OCI-LY1 (cell line): ENCODE data around the gene MAGI1.

ENCODE experiments used
- H2AFZ ChIP-seq: fragments of 200-600 bp; sonication (generic), shearing (Covaris generic); 2 replicates; pipeline ENCODE4 v1.6.0; 2014; ENCODE audit warnings: antibody characterized with exemption, mild to moderate bottlenecking, low read length
- H3F3A ChIP-seq: fragments of 200-600 bp; sonication (generic), shearing (Covaris generic); 2 replicates; pipeline ENCODE4 v1.6.0; 2014; ENCODE audit warnings: mild to moderate bottlenecking, antibody characterized with exemption, low read length, moderate library complexity; ENCODE audit not compliant: insufficient read depth
- H3K27ac ChIP-seq: fragments of 200-600 bp; sonication (generic); 2 replicates; pipeline ENCODE4 v1.5.1; 2014; ENCODE audit warnings: low read length, mixed run types, mild to moderate bottlenecking, low read depth; ENCODE audit not compliant: poor library complexity, severe bottlenecking
- H3K27me3 ChIP-seq: fragments of 200-600 bp; sonication (generic); 2 replicates; pipeline ENCODE4 v1.6.0; 2014; ENCODE audit warnings: antibody characterized with exemption, mild to moderate bottlenecking, low read length, moderate library complexity; ENCODE audit not compliant: insufficient read depth
- H3K36me3 ChIP-seq: fragments of 200-600 bp; sonication (generic); 2 replicates; pipeline ENCODE4 v1.6.1; 2014; ENCODE audit warnings: mild to moderate bottlenecking, antibody characterized with exemption, low read length, moderate library complexity, mixed read lengths; ENCODE audit not compliant: insufficient read depth
- H3K4me1 ChIP-seq: fragments of 200-600 bp; sonication (generic); 2 replicates; pipeline ENCODE4 v1.5.1; 2014; ENCODE audit warnings: mild to moderate bottlenecking, low read length, moderate library complexity; ENCODE audit not compliant: insufficient read depth, severe bottlenecking
- H3K4me2 ChIP-seq: fragments of 200-600 bp; sonication (generic), shearing (Covaris generic); 2 replicates; pipeline ENCODE4 v1.6.1; 2014; ENCODE audit warnings: low read length
- H3K4me3 ChIP-seq: fragments of 200-600 bp; sonication (generic); 2 replicates; pipeline ENCODE4 v1.5.1; 2014; ENCODE audit warnings: low read length, low read depth, mild to moderate bottlenecking, mixed read lengths; ENCODE audit not compliant: poor library complexity, severe bottlenecking
- H3K79me2 ChIP-seq: fragments of 200-600 bp; shearing (Covaris generic); 2 replicates; pipeline ENCODE4 v1.6.1; 2016; ENCODE audit warnings: mixed run types, low read length, mixed read lengths; ENCODE audit not compliant: insufficient read depth
- H3K9ac ChIP-seq: fragments of 200-600 bp; sonication (generic), shearing (Covaris generic); 2 replicates; pipeline ENCODE4 v1.6.1; 2014; ENCODE audit warnings: mild to moderate bottlenecking, low read length, mixed read lengths
- H3K9me2 ChIP-seq: fragments of 200-600 bp; sonication (generic), shearing (Covaris generic); 2 replicates; pipeline ENCODE4 v1.6.1; 2014; ENCODE audit warnings: low read depth, mild to moderate bottlenecking, low read length, mixed read lengths
- H3K9me3 ChIP-seq: fragments of 200-600 bp; shearing (Covaris generic); 2 replicates; pipeline ENCODE4 v1.6.1; 2014; ENCODE audit warnings: low read length, mixed read lengths
- H4K20me1 ChIP-seq: fragments of 200-600 bp; sonication (generic), shearing (Covaris generic); 2 replicates; pipeline ENCODE4 v1.6.0; 2016; ENCODE audit warnings: mild to moderate bottlenecking, low read length; ENCODE audit not compliant: insufficient read depth
- CTCF ChIP-seq: fragments of 200-600 bp; sonication (generic), shearing (Covaris generic); IDR thresholded peaks from 2 replicates; pipeline ENCODE4 v1.5.1; 2017; ENCODE audit warnings: mild to moderate bottlenecking, antibody characterized with exemption, low read length, moderate library complexity, mixed read lengths
- EZH2 ChIP-seq: fragments of 200-600 bp; sonication (generic), shearing (Covaris generic); IDR thresholded peaks from 2 replicates; pipeline ENCODE4 v1.8.0; 2017; ENCODE audit warnings: borderline replicate concordance, mixed run types, mild to moderate bottlenecking, antibody characterized with exemption, low read length, moderate library complexity, mixed read lengths

MAGI1 gene

GRCh38 chr3:65831733-65832425 lies 206.8 kb downstream of the MAGI1 start:
- Histone ChIP-seq H3K4me2 (no peak overlapping the region), H3K4me3 (no peak overlapping the region), H3F3A (no peaks in the 10 kb centered on the region), H3K27ac (no peak overlapping the region), H3K79me2 (no peaks in the 10 kb centered on the region), H3K27me3 (0 out of 2 replicates have a peak, but pooled peaks cover 3% of the 10 kb centered on the region), H3K4me1 (no peaks in the 10 kb centered on the region), H4K20me1 (no peaks in the 10 kb centered on the region), H3K9me2 (no peaks in the 10 kb centered on the region), H2AFZ (no peak overlapping the region), H3K9me3 (no peaks in the 10 kb centered on the region), H3K9ac (no peak overlapping the region), H3K36me3 (no peaks in the 10 kb centered on the region)
- TF ChIP-seq EZH2 (no peak), CTCF (no peak)

- no peaks in the 10 kb centered on the region for H3F3A ChIP-seq
- no peaks in the 10 kb centered on the region for H3K9me3 ChIP-seq
- H3K27me3 ChIP-seq = 0 out of 2 replicates have a peak, but pooled peaks cover 3% of the 10 kb centered on the region
- H3K27ac ChIP-seq = no peak overlapping the region
- H3K36me3 ChIP-seq = no peaks in the 10 kb centered on the region
- H3K4me2 ChIP-seq = no peak overlapping the region
- H2AFZ ChIP-seq = no peak overlapping the region
- H4K20me1 ChIP-seq = no peaks in the 10 kb centered on the region
- no peaks in the 10 kb centered on the region for H3K4me1 ChIP-seq
- no peaks in the 10 kb centered on the region for H3K79me2 ChIP-seq
- no peak overlapping the region for H3K9ac ChIP-seq
- TF ChIP-seq CTCF (no peak), EZH2 (no peak)
- H3K9me2 ChIP-seq = no peaks in the 10 kb centered on the region
- H3K4me3 ChIP-seq = no peak overlapping the region
Measured at GRCh38 chr3:65830948-65831732, 207.6 kb downstream of the MAGI1 start.

- H3K36me3 ChIP-seq = no peaks in the 10 kb centered on the region
- H3K79me2 ChIP-seq = no peaks in the 10 kb centered on the region
- no peaks in the 10 kb centered on the region for H3K9me2 ChIP-seq
- H3K27me3 ChIP-seq = 0 out of 2 replicates have a peak, but pooled peaks cover 3% of the 10 kb centered on the region
- no peaks in the 10 kb centered on the region for H3F3A ChIP-seq
- no peak overlapping the region for H3K9ac ChIP-seq
- no peak overlapping the region for H3K27ac ChIP-seq
- H2AFZ ChIP-seq = no peak overlapping the region
- no peaks in the 10 kb centered on the region for H3K4me1 ChIP-seq
- no peaks in the 10 kb centered on the region for H4K20me1 ChIP-seq
- H3K9me3 ChIP-seq = no peaks in the 10 kb centered on the region
- TF ChIP-seq EZH2 = no peak
- TF ChIP-seq CTCF = no peak
- H3K4me3 ChIP-seq = no peak overlapping the region
- no peak overlapping the region for H3K4me2 ChIP-seq
Measured at GRCh38 chr3:65829228-65829627, 209.5 kb downstream of the MAGI1 start.
